Vagina (tissue), 2 donors: ENCODE measurements around the gene USP21. TPM values are rescaled to one million over a fixed set of nuclear protein-coding genes. Genes with fewer than 3 reads are reported as not detected.

Experiments used
- DNase-seq, 2 donors: peaks; one replicate each; pipeline ENCODE4 v3.0.0-alpha.2; 2017; ENCODE audit errors: extremely low spot score in 2 of 2
- H3K27ac ChIP-seq: fragments of 200-600 bp; sonication (generic); one replicate; pipeline ENCODE4 v1.5.1; 2019
- H3K27me3 ChIP-seq: fragments of 200-600 bp; sonication (generic); one replicate; pipeline ENCODE4 v1.5.1; 2019
- H3K36me3 ChIP-seq, 2 donors: fragments of 200-600 bp; sonication (generic); one replicate each; pipeline ENCODE4 v1.5.1; 2017 to 2019
- H3K4me1 ChIP-seq: fragments of 200-600 bp; sonication (generic); one replicate; pipeline ENCODE4 v1.5.1; 2019
- H3K4me3 ChIP-seq, 2 donors: fragments of 200-600 bp; sonication (generic); 1 replicate in 1 of 2; 2 replicates in 1 of 2; pipeline ENCODE4 v1.5.1; 2016 to 2019
- H3K9me3 ChIP-seq: fragments of 200-600 bp; sonication (generic); one replicate; pipeline ENCODE4 v1.5.1; 2019
- POLR2A ChIP-seq, 2 donors: fragments of 450-650 bp; IDR thresholded peaks; one replicate each; pipeline ENCODE4 v1.6.1; 2017; ENCODE audit warnings: antibody characterized with exemption in 2 of 2, mild to moderate bottlenecking in 2 of 2, moderate library complexity in 2 of 2
- POLR2AphosphoS5 ChIP-seq, 2 donors: sonication (generic); formaldehyde crosslinking; IDR thresholded peaks; one replicate each; pipeline ENCODE4 v1.9.0; 2017; ENCODE audit warnings: antibody characterized with exemption in 2 of 2, mild to moderate bottlenecking in 2 of 2, low read depth in 1 of 2; ENCODE audit not compliant: insufficient read depth in 1 of 2
- intact Hi-C: fragments of 100-400 bp; cut with DNase I; formaldehyde crosslinking; loops from one replicate; pipeline ENCODE4 v1.15.1; 2023
- total RNA-seq: library from RNA; depleted of rRNA; stranded (reverse); fragments of >200 nt; gene quantifications from one replicate; pipeline ENCODE4 v1.2.3, GENCODE V29; 2016
- TF ChIP-seq, protein P1 (sequence below), 3 experiments: fragments of 450-650 bp in 2 of 3; fragments of 200-600 bp in 1 of 3; sonication (generic) in 1 of 3; IDR thresholded peaks; one replicate each; pipeline ENCODE4 v1.5.1; 2017 to 2019; ENCODE audit warnings: antibody characterized with exemption in 3 of 3, mild to moderate bottlenecking in 2 of 3, moderate library complexity in 2 of 3

Gene USP21
- total RNA-seq, 1 donor from 2014 or later = 19.4 TPM

GRCh38 chr1:161177936-161178244, 18.6 kb downstream of the USP21 start:
- TF ChIP-seq, protein P1, sequence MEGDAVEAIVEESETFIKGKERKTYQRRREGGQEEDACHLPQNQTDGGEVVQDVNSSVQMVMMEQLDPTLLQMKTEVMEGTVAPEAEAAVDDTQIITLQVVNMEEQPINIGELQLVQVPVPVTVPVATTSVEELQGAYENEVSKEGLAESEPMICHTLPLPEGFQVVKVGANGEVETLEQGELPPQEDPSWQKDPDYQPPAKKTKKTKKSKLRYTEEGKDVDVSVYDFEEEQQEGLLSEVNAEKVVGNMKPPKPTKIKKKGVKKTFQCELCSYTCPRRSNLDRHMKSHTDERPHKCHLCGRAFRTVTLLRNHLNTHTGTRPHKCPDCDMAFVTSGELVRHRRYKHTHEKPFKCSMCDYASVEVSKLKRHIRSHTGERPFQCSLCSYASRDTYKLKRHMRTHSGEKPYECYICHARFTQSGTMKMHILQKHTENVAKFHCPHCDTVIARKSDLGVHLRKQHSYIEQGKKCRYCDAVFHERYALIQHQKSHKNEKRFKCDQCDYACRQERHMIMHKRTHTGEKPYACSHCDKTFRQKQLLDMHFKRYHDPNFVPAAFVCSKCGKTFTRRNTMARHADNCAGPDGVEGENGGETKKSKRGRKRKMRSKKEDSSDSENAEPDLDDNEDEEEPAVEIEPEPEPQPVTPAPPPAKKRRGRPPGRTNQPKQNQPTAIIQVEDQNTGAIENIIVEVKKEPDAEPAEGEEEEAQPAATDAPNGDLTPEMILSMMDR (IDR thresholded peaks at IDR 0.05) = no peak
- no peak for TF ChIP-seq POLR2A (IDR thresholded peaks at IDR 0.05)
- no peak for TF ChIP-seq POLR2AphosphoS5 (IDR thresholded peaks at IDR 0.05; ENCODE audit: insufficient read depth in 1 of 2, low read depth in 1 of 2)
- Histone ChIP-seq H3K27me3 (no peaks in the 10 kb centered on the region), H3K36me3 (peaks cover 0 to 14% of the 10 kb centered on the region in 2 donors), H3K27ac (peak overlapping the region; percentile 92), H3K4me3 (peak overlapping the region; percentile 73 to 88), H3K4me1 (peaks cover 34% of the 10 kb centered on the region), H3K9me3 (no peaks in the 10 kb centered on the region)
- no peak for DNase-seq
- intact Hi-C loops = no loop called here

DNA sequence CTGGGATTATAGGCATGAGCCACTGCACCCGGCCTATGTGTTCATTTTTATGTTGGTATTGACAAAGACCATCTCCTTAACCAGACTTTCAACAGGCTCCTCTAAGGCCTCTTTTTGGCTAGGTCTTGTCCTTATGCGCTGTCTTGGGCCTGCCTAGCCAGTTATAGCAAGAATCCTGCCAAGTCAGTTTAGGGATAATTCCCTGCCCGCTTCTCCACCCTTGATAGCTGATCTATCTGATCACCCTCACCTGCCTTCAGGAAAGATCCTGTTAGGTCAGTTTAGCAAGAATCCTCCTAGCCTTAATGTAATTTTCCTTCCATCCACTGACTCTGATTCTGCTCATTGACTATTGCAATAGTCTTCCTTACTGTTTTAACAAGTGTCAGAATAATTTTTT, 20.4 kb downstream of the USP21 start:
- Histone ChIP-seq H3K27ac (no peak overlapping the region), H3K9me3 (no peaks in the 10 kb centered on the region), H3K36me3 (peaks cover 0 to 6% of the 10 kb centered on the region in 2 donors), H3K4me3 (no peak overlapping the region), H3K27me3 (no peaks in the 10 kb centered on the region), H3K4me1 (peaks cover 39% of the 10 kb centered on the region)
- intact Hi-C loops = no loop called here
- no peak for DNase-seq
- TF ChIP-seq, protein P1 (IDR thresholded peaks at IDR 0.05) = no peak
- no peak for TF ChIP-seq POLR2A (IDR thresholded peaks at IDR 0.05)
- TF ChIP-seq POLR2AphosphoS5 (IDR thresholded peaks at IDR 0.05; ENCODE audit: insufficient read depth in 1 of 2, low read depth in 1 of 2) = peak in 1 of 2 donors; percentile 81

DNA sequence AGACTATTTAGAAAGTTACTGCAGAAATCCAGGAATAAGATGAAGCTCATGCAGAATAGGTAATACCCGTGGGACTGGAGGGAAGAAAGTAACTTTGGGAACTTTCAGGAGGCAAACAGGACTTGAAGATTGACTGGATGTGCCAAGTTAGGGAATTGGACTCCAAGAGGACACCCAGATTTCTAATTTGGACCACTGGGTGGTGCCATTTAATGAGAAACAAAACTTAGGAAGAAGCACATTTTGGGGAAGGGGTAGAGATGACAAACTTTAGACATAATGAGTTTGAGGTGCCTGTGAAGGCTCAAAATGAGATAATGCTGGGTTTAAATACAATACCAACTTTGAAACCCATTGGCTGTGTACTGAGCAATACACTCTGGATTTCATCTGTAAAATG, 21.3 kb downstream of the USP21 start:
- Histone ChIP-seq H3K4me1 (peaks cover 45% of the 10 kb centered on the region), H3K4me3 (no peak overlapping the region), H3K36me3 (no peaks in the 10 kb centered on the region), H3K27me3 (no peaks in the 10 kb centered on the region), H3K9me3 (no peaks in the 10 kb centered on the region), H3K27ac (no peak overlapping the region)
- DNase-seq = no peak
- TF ChIP-seq POLR2A (IDR thresholded peaks at IDR 0.05) = no peak
- TF ChIP-seq, protein P1 (IDR thresholded peaks at IDR 0.05) = no peak
- no peak for TF ChIP-seq POLR2AphosphoS5 (IDR thresholded peaks at IDR 0.05; ENCODE audit: insufficient read depth in 1 of 2, low read depth in 1 of 2)
- intact Hi-C loops = no loop called here

GRCh38 chr1:161182214-161182613, 22.9 kb downstream of the USP21 start:
- no peak for TF ChIP-seq POLR2AphosphoS5 (IDR thresholded peaks at IDR 0.05; ENCODE audit: insufficient read depth in 1 of 2, low read depth in 1 of 2)
- TF ChIP-seq, protein P1 (IDR thresholded peaks at IDR 0.05) = no peak
- TF ChIP-seq POLR2A (IDR thresholded peaks at IDR 0.05) = no peak

DNA sequence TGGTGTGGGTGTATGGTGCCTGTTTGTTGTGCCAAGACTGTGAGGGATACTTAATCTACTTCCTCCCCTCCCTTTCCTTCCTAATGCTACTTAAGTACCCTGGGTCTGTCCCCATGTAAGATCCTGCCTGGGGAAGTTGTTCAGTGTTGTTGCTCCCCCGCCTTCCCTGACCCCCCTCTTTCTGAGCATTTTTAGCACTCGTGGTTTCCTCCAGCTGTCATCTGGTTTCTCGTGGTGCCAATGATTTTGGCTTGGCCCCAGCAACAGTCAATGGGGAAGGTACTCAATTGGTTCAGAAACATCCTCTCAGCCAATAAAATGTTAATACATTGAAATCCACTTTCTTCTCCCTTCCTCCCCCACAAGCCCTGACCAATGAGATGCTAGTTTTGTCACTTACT, 26.0 kb downstream of the USP21 start:
- no peak overlapping the region for H3K4me3 ChIP-seq
- no peak for DNase-seq
- peak overlapping the region; percentile 60 for H3K27ac ChIP-seq
- H3K4me1 ChIP-seq = peaks cover 30% of the 10 kb centered on the region
- no peaks in the 10 kb centered on the region for H3K36me3 ChIP-seq
- TF ChIP-seq POLR2AphosphoS5 (IDR thresholded peaks at IDR 0.05; ENCODE audit: insufficient read depth in 1 of 2, low read depth in 1 of 2) (peak in 1 of 2 donors; percentile 68), POLR2A (IDR thresholded peaks at IDR 0.05) (no peak)
- TF ChIP-seq, protein P1 (IDR thresholded peaks at IDR 0.05) = no peak
- intact Hi-C loops = no loop called here
- H3K9me3 ChIP-seq = no peaks in the 10 kb centered on the region
- no peaks in the 10 kb centered on the region for H3K27me3 ChIP-seq

More at GRCh38 chr1:161182214-161182613, 22.9 kb downstream of the USP21 start:
- H3K36me3 ChIP-seq = no peaks in the 10 kb centered on the region
- intact Hi-C loops = no loop called here
- no peak overlapping the region for H3K27ac ChIP-seq
- no peaks in the 10 kb centered on the region for H3K9me3 ChIP-seq
- no peak for DNase-seq
- H3K27me3 ChIP-seq = no peaks in the 10 kb centered on the region
- no peak overlapping the region for H3K4me3 ChIP-seq
- H3K4me1 ChIP-seq = peaks cover 37% of the 10 kb centered on the region
